ENCODE measurements around the gene ZNF737.
A peak's percentile ranks its signal among the peaks of the same experiment; 100 is the strongest.
"Not testable (repeated sequence)": the region's sequence is repeated elsewhere in the genome, so short reads cannot be mapped to it uniquely, and the experiment has no call there.

The ZNF737 gene

GRCh38 chr19:20565321-20566018 is at the start of gene ZNF737:
Gene ZNF737, minus strand, starts transcription at chr19:20565781. Its CDS starts 141 bp downstream, at chr19:20565640.
- H3K4me3 ChIP-seq (ENCODE audit: control insufficient read depth, low read depth, low read length): peak within 1 kb of the TSS; percentile 64
- DNase-seq (ENCODE audit: low read depth): peak; percentile 95
- TF ChIP-seq, protein P1, sequence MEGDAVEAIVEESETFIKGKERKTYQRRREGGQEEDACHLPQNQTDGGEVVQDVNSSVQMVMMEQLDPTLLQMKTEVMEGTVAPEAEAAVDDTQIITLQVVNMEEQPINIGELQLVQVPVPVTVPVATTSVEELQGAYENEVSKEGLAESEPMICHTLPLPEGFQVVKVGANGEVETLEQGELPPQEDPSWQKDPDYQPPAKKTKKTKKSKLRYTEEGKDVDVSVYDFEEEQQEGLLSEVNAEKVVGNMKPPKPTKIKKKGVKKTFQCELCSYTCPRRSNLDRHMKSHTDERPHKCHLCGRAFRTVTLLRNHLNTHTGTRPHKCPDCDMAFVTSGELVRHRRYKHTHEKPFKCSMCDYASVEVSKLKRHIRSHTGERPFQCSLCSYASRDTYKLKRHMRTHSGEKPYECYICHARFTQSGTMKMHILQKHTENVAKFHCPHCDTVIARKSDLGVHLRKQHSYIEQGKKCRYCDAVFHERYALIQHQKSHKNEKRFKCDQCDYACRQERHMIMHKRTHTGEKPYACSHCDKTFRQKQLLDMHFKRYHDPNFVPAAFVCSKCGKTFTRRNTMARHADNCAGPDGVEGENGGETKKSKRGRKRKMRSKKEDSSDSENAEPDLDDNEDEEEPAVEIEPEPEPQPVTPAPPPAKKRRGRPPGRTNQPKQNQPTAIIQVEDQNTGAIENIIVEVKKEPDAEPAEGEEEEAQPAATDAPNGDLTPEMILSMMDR (conservative IDR thresholded peaks at IDR 0.05; ENCODE audit: control insufficient read depth, insufficient read depth, low read depth, low read length): peak; percentile 26

DNA sequence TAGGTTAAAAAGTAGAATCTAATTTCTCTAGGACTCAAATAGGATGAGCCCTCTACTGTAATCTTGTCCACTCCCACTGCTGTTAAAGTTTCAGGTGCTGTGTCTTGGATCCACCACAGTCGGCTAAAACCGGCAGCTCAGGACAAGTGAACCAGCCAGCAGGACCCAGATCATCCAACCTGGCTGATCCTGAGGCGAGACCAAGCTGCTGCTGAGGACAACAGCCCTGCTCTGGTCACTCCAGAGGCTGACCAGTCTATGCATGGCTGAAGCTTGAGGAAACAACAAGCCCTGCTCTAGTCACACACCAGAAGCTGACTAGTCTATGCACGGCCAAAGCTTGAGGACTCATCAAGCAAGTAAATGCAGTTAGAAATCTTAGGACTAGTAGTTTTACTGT is 49.4 kb upstream of the ZNF737 start:
- not testable (repeated sequence) for DNase-seq (ENCODE audit: low read depth); H3K4me3 ChIP-seq (ENCODE audit: control insufficient read depth, low read depth, low read length)

GRCh38 chr19:20612711-20613316 is 47.2 kb upstream of the ZNF737 start:
- DNase-seq (ENCODE audit: low read depth): no peak
- TF ChIP-seq, protein P1 (conservative IDR thresholded peaks at IDR 0.05; ENCODE audit: control insufficient read depth, insufficient read depth, low read depth, low read length): no peak
- H3K4me3 ChIP-seq (ENCODE audit: control insufficient read depth, low read depth, low read length): no peak overlapping the region

GRCh38 chr19:20611866-20612265 is 46.3 kb upstream of the ZNF737 start:
- H3K4me3 ChIP-seq (ENCODE audit: control insufficient read depth, low read depth, low read length): no peak overlapping the region
- DNase-seq (ENCODE audit: low read depth): no peak
- TF ChIP-seq, protein P1 (conservative IDR thresholded peaks at IDR 0.05; ENCODE audit: control insufficient read depth, insufficient read depth, low read depth, low read length): no peak

DNA sequence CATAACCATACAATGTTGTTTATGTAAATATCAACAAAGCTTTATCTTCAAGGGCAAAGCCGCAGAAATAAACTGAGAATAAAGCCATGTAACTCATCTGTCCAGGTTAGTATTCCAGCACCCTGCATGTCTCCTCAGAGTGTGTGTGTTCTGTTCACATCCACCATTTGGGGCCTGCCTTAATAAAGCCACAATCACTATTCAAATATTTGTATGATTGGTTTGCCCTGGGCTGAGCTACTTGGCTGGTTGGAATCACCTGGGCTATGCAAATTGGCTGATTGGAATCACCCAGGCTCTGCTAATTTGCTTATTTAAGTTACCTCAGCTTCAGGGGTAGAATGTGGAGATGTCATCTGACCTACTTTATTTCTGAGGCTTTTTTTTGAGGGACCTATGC is 42.4 kb upstream of the ZNF737 start:
- no peak for DNase-seq (ENCODE audit: low read depth)
- TF ChIP-seq, protein P1 (conservative IDR thresholded peaks at IDR 0.05; ENCODE audit: control insufficient read depth, insufficient read depth, low read depth, low read length): no peak
- no peak overlapping the region for H3K4me3 ChIP-seq (ENCODE audit: control insufficient read depth, low read depth, low read length)

DNA sequence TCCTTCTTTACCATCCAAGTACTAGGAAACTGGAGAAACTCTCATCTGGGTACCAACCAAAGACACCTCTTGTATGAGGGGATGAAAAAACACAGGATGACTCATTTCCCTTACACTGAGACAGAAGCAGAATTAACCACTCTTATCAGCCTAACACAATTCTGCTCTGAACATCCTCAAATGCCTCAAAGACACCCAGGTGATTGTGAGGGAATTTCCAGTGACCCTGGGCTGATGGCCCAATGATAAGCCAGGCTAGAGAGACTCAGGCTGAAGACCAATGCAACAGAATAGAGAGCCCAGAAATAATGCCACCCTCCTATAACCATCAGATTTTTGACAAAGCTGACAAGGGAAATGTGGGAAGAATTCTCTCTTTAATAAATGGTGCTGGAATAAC is 7.0 kb downstream of the ZNF737 start:
- no peak for DNase-seq (ENCODE audit: low read depth)
- TF ChIP-seq, protein P1 (conservative IDR thresholded peaks at IDR 0.05; ENCODE audit: control insufficient read depth, insufficient read depth, low read depth, low read length): no peak
- no peak overlapping the region for H3K4me3 ChIP-seq (ENCODE audit: control insufficient read depth, low read depth, low read length)

- TF ChIP-seq, protein P1 (conservative IDR thresholded peaks at IDR 0.05; ENCODE audit: control insufficient read depth, insufficient read depth, low read depth, low read length): no peak
- no peak for DNase-seq (ENCODE audit: low read depth)
These were observed 7.6 kb downstream of the ZNF737 start for GRCh38 chr19:20558011-20558410.

DNA sequence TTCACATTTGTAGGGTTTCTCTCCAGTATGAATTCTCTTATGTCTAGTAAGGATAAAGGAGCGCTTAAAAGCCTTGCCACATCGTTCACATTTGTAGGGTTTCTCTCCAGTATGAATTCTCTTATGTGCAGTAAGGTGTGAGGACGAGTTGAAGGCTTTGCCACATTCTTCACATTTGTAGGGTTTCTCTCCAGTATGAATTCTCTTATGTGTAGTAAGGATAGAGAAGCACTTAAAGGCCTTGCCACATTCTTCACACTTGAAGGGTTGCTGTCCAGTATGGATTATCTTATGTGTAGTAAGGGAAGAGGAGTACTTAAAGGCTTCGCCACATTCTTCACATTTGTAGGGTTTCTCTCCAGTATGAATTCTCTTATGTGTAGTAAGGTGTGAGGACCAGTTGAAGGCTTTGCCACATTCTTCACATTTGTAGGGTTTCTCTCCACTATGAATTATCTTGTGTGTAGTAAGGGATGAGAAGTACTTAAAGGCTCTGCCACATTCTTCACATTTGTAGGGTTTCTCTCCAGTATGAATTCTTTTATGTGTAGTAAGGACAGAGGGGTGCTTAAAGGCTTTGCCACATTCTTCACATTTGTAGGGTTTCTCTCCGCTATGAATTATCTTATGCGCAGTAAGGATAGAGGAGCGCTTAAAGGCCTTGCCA is 20.8 kb downstream of the ZNF737 start:
- not testable (repeated sequence) for H3K4me3 ChIP-seq (ENCODE audit: control insufficient read depth, low read depth, low read length)

More at GRCh38 chr19:20558011-20558410, 7.6 kb downstream of the ZNF737 start:
- no peak overlapping the region for H3K4me3 ChIP-seq (ENCODE audit: control insufficient read depth, low read depth, low read length)

DNA sequence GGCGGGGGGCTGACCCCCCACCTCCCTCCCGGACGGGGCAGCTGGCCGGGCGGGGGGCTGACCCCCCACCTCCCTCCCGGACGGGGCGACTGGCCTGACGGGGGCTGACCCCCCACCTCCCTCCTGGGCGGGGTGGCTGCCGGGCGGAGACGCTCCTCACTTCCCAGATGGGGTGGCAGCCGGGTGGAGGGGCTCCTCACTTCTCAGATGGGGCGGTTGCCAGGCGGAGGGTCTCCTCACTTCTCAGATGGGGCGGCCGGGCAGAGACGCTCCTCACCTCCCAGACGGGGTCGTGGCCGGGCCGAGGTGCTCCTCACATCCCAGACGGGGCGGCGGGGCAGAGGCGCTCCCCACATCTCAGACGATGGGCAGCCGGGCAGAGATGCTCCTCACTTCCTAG is 35.3 kb downstream of the ZNF737 start:
- not testable (repeated sequence) for H3K4me3 ChIP-seq (ENCODE audit: control insufficient read depth, low read depth, low read length); DNase-seq (ENCODE audit: low read depth)

More for the DNA sequence above, 20.8 kb downstream of the ZNF737 start:
- not testable (repeated sequence) for DNase-seq (ENCODE audit: low read depth)
